ENCODE measurements around the gene PLPPR5.

GRCh38 chr1:98887507-98887906 lies 117.2 kb downstream of the PLPPR5 start:
- TF ChIP-seq POLR2A (IDR thresholded peaks at IDR 0.05; ENCODE audit: low read length): no peak
- TF ChIP-seq GATA1 (IDR thresholded peaks at IDR 0.05; ENCODE audit: low read depth, low read length): no peak

Data from erythroblast (primary cell).